Lower leg skin (tissue), 4 donors: Measurements from ENCODE around the gene TAF1B. TPM values are rescaled to one million over a fixed set of nuclear protein-coding genes. Genes with fewer than 3 reads are reported as not detected.

Experiments used
- DNase-seq, 2 donors: peaks; one replicate each; pipeline ENCODE4 v3.0.0-alpha.2; 2019; ENCODE audit warnings: low spot score in 2 of 2
- H3K4me3 ChIP-seq: fragments of 200-600 bp; sonication (generic); 2 replicates; pipeline ENCODE4 v1.5.1; 2017; ENCODE audit warnings: mild to moderate bottlenecking, low read depth; ENCODE audit not compliant: poor library complexity, severe bottlenecking
- CTCF ChIP-seq, 3 donors: fragments of 450-650 bp; IDR thresholded peaks; one replicate each; pipeline ENCODE4 v1.5.1; 2016; ENCODE audit warnings: antibody characterized with exemption in 3 of 3, mild to moderate bottlenecking in 3 of 3, moderate library complexity in 2 of 3
- POLR2A ChIP-seq, 2 donors: fragments of 450-650 bp; IDR thresholded peaks; one replicate each; pipeline ENCODE4 v1.6.1; 2016 to 2017; ENCODE audit warnings: antibody characterized with exemption in 2 of 2, mild to moderate bottlenecking in 1 of 2, moderate library complexity in 1 of 2
- WGBS, 2 donors: methylation state at CpG; one replicate each; pipeline ENCODE4 v1.1.5; 2018; 5-methylcytosine and 5-hydroxymethylcytosine counted together
- intact Hi-C: fragments of 100-400 bp; cut with DNase I; formaldehyde crosslinking; loops from one replicate; pipeline ENCODE4 v1.15.0; 2023; ENCODE audit warnings: low total_unique reads
- total RNA-seq, 4 donors: library from RNA; depleted of rRNA; stranded (reverse); fragments of >200 nt; gene quantifications; one replicate each; pipeline ENCODE4 v1.1.0, GENCODE V29; 2016

Gene TAF1B
- total RNA-seq, 4 donors from 2014 or later: 11.2 to 26.9 (median 20.1) TPM

- TF ChIP-seq CTCF (IDR thresholded peaks at IDR 0.05) (no peak), POLR2A (IDR thresholded peaks at IDR 0.05) (no peak)
- 66 to 68% methylated on average over 8 of the region's 8 CpGs for WGBS, 2 donors
- DNase-seq: no peak
- H3K4me3 ChIP-seq: no peak overlapping the region
- intact Hi-C loops: loop anchor here (1.0 kb wide), 1 partner anchor 92 kb away; no protein-coding TSS in a partner anchor
Observed at GRCh38 chr2:9952856-9953503, 109.7 kb downstream of the TAF1B start.

- 65 to 74% methylated on average over 3 of the region's 3 CpGs for WGBS, 2 donors
Observed at GRCh38 chr2:9954136-9954535, 110.9 kb downstream of the TAF1B start.

GRCh38 chr2:9958057-9958456 lies 114.8 kb downstream of the TAF1B start:
- H3K4me3 ChIP-seq: no peak overlapping the region
- DNase-seq: no peak
- TF ChIP-seq CTCF (IDR thresholded peaks at IDR 0.05) (no peak), POLR2A (IDR thresholded peaks at IDR 0.05) (no peak)
- WGBS, 2 donors: 90 to 91% methylated on average over 8 of the region's 8 CpGs
- intact Hi-C loops: no loop called here

More at GRCh38 chr2:9954136-9954535, 110.9 kb downstream of the TAF1B start:
- no peak for TF ChIP-seq POLR2A (IDR thresholded peaks at IDR 0.05)
- TF ChIP-seq CTCF (IDR thresholded peaks at IDR 0.05): no peak
- no peak for DNase-seq
- intact Hi-C loops: no loop called here
- no peak overlapping the region for H3K4me3 ChIP-seq

GRCh38 chr2:9959262-9959661 lies 116.0 kb downstream of the TAF1B start:
- TF ChIP-seq CTCF (IDR thresholded peaks at IDR 0.05) (no peak), POLR2A (IDR thresholded peaks at IDR 0.05) (no peak)
- intact Hi-C loops: no loop called here
- H3K4me3 ChIP-seq: no peak overlapping the region
- DNase-seq: no peak
- 93 to 95% methylated on average over 3 of the region's 3 CpGs for WGBS, 2 donors

- H3K4me3 ChIP-seq: no peak overlapping the region
- no peak for DNase-seq
- TF ChIP-seq CTCF (IDR thresholded peaks at IDR 0.05): no peak
- TF ChIP-seq POLR2A (IDR thresholded peaks at IDR 0.05): no peak
- intact Hi-C loops: no loop called here
- 89 to 90% methylated on average over 10 of the region's 10 CpGs for WGBS, 2 donors
Observed at GRCh38 chr2:9961013-9961412, 117.7 kb downstream of the TAF1B start.
